NCI-H2196 (cell line): ENCODE data around the gene LY86.

Experiments
- DNase-seq: peaks from one replicate; lab custom pipeline; 2025; ENCODE audit not compliant: unreplicated experiment; lab: John Stamatoyannopoulos, UW

Gene LY86

DNA sequence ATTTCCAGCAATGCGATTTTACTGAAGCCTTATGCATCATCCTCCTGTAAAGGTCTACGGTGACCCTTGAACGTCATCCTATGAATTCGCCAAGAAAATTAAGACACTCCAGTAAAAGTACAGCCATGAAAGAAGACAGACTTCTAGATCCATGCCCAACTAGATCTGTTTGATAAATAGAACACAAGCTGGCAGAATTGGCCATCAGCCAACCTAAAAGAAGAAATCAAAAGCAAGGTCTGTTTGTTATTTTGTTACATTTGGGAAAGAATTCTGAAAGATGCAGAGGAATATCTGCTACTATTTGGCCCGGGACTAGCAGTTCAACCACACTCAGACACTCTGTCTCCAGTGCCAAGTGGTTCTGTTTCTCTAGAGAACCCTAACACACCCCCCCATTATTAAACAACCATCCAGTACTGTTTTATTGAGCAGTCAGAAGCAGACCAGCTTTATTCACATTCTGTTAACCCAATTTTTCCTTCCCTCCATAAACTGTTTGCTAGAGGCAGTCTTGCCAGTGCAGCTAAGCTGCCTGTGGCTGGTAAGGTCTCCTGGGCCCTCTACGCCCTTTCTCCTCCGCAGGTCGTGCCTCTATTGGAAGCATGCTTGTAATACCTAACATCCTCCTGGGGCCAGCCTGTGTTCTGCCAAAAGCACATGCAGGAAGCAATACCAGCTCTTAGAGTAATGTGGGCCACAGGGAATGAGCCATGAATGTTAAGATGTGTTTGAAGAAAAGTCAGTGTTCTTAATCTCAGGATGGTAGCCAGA lies 30.7 kb downstream of the LY86 start:
- DNase-seq: no peak

DNA sequence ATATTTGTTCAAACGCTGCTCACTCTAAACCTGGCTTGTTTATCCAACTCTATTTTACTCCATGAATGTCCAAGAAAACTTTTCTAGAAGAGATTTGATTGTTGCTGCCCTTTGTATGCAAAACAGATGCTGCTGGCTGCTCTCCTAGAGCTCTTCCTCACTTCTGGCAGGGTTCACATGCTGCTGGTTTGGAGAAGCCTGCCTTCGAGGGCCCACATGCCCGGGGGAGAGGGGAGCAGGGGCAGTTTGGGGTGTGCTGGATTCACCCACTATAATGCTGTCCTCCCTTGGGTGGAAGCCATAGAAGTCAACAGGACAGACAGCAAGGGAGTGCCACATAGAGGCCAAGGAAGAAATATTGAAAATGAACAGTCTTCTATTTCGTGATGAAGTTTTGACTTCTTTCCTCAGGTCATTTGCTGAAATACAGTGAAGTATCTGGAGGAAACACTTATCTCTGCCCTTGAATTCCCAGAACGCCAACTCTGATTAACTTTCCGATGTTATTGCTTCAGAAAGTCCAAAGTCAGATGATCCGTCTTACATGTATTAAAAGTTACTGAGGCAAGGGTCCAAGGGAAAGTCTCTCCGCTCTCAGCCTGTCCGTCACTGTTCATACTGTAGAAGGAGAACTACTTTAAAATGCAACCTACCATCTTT lies 32.4 kb downstream of the LY86 start:
- no peak for DNase-seq

DNA sequence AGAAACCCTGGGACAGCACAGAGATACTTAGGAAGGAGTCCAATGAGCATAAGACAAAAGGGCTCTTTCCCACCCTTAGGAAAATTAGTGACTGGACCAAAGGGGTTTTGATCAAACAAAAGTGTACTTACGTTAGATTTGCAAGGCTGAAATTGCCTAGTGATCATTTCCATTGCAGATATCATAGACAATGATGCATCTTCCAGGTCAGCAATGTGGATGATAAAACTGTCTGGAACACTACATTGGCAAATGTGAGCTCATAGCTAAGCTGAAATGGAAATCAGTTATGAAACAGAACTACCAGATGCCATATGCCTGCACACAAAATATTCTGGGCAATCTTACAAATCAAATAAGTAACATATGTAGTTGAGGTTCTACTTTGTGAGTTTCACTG lies 34.0 kb downstream of the LY86 start:
- DNase-seq: no peak

DNA sequence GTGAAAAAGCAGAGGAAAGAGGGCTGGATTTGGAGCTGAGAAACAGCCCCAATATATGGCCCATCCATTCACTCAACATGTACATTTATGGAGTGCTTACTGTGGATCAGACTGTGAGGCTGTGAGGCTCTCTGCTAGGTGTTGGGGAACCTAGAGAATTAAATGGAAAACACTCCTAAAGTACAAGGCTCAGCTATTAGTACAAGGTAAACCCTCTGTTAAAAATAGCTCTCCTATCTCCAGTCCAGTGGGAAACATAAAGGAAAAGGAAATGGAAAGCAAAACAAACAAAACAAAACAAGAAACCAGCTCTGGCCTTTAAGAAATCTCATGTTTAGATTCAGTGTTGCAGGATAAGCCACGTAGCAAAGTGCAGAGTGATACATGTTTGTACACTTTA lies 35.0 kb downstream of the LY86 start:
- DNase-seq: no peak

DNA sequence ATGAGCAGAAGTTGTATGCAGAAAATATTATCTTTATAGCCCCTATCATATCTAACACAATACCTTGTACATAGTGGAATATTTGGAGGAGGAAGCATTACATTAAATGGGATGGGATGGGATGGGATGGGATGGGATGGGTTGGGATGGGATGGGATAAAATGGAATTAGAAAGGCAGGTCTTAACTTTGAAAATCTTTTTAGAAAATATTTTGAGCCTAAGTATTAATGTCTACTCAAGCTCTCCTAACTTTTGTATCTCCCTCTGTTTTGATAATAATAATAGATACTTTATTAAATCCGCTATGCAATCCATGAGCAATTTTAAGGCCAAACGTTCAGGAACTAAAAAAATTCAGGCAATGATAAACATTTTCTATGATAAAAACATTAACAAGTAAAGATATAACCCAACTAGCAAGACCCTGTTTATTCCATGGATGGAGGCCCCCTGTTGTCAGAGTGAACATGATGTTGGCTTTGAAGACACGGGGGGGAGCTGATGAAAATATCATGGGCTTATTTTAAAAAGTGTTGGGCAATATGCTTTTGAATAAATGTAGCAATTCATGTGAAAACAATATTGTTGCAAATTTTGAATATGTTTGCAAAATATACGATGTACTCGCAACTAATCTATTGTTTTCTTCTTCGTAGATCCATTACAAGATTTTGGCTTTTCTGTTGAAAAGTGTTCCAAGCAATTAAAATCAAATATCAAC lies 35.9 kb downstream of the LY86 start:
- DNase-seq: no peak

DNA sequence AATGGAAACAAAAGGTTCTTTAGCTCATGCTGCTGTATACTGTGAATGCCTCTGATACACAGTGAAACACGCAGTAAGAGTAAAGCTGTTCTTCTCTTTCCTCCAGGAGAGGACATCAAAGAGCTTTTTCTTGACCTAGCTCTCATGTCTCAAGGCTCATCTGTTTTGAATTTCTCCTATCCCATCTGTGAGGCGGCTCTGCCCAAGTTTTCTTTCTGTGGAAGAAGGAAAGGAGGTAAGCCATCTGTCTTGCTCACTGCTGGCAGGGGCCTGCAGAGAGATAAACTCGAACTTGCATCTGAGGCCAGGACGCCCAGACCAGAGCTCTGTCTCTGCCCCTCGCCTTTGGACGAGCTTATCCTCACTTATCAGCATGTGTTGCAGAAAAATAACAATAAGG lies 37.7 kb downstream of the LY86 start:
- no peak for DNase-seq

DNA sequence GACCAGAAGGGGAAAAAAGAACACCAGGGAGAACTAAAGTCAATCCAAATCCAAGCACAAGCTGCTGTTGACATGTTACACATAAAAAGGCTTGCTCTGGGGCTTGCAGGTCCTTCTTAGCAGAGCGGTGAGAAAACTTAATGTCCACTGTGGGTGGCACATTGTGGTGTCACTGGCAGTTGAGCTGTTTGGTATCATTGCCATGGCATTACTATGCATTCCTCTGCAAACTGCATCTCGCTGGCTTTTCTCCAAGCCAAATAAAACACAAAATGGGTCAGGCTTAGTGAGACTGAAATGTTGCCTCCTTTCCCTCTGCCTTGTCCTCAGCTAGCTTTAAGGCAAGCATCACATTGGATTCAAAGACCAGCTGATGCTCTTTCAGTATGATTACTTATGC lies 40.9 kb downstream of the LY86 start:
- no peak for DNase-seq

DNA sequence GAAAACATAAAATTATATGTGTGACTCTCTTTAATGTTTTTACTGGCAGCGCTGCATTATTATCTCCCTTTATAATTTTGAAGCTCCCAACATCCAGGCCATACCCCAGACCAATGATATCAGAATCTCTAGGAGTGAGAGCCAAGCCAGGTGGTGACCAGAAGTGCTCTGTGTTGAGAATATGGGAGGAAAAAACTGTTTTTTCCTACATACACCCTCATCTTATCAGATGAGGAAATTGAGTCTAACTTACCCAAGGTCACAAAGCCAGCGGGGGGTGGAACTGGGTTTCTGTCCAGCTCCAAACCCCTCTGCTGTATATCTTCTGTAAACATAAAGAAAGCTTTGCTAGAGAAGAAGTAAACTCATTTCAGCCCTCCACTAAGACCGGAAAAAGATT lies 42.5 kb downstream of the LY86 start:
- DNase-seq: no peak

DNA sequence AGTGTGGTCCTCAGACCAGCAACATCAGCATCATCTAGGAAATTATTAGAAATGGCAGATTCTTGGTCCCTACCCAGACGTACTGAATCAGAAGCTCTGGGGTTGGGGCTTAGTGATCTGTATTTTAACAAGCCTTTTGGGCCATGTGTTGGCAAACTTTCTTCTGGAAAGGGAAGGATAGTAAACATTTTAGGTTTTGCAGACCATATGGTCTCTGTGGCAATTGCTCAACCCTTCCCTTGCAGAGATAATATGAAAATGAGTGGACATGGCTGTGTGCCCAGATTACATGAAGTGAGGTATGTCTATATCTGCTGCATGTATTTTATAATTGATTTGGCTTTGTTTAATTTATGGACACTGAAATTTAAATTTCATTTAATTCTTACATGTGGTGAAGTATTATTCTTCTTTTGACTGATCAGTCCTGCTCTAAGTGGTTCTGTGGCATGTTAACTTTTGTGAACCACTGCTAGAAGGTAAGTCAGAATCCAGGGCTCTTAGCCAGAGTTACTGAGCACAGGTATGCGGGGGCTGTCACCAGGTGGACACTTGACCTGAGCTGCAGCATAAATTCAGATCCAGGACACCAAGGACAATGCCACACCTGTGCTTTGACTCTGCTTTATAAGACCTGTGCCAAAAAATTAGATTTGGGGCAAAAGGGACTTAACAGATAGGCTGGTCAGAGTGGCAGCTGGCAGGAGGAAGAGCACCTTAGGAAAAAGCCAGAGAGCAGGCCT lies 43.2 kb downstream of the LY86 start:
- DNase-seq: no peak

DNA sequence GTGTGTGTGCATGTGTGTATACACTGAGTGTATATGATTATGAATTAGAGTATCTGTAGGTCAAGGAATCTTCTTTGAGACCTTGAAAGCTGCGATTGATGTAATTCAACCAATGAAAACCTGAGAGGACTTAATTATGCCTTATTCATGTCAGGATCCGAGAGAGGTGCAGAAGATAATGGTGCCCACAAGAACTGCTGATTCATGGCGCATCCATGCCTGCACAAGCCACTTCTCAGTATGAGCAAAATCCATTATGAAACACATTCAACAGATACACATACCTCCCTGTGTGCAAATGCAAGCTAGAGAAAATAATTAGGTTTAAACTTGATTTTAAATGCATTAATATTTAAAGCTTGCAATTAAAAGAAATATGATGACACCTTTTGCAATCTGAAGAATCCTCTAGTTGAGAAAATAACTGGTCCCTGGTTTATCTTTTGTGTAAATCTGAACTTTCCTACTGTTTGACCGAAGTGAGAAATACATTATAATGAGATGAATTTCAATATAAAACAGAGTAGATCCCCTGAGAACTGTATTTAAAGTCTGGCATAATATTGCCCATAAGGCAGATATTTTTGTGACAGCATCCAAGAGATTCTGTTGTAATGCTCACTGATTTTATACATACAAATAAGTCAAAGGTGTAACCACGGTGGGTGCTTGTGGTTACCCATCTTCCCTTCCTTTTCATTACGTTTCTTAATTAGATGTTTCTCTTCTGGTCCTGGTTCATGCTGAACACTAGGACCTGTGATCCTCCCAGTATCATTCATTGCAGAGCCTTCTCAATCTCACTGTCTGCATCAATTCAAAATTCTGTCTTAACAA lies 45.6 kb downstream of the LY86 start:
- no peak for DNase-seq

DNA sequence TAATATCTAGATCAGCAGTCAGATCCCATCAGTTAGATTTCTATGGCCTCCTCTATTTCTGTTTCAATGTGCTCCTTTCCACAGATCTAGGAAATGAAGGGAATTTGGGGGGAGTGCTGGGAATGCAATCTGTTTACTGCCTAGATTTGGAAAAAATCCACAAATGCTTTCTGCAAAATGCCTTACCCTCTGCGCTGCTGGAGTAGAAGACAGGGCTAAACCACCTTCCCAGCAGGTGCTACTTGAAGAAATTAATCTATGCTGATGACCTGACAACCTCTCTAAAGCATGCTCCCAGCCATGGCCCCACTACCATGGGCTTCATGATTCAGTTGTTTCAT lies 46.2 kb downstream of the LY86 start:
- DNase-seq: no peak

DNA sequence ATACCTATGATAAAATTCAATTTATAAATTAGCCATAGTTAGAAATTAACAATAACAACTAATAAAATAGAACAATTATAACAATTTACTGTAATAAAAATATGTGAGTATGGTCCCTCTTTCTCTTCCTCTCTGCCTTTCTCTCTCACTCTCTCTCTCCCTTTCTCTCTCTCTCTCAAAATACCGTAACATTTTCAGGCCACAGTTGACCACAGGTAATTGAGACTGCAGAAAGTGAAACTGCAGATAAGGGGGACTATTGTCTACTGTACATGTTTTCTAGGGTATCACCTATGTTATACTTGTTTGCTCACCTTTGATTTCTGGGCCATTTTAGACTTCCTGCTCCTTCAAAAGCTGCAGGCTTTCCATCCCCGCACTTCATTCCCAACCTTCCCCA lies 46.8 kb downstream of the LY86 start:
- no peak for DNase-seq

DNA sequence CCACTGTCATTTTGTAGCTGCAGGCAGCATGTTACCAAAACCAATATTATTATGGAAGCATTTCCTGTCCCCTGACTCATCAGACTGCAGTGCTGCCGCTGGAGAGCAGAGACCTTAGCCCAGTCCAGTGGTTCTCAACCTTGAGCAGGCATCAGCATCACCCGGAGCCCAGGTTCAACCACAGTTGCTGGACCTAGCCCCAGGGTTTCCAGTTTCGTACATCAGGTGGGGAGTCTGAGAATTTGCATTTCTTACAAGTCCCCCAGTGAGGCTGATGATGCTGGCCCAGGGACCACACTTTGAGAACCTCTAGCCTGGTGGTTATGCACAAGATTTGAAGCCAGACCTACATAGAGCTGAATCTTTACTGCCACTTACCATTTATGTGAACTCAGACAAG lies 47.3 kb downstream of the LY86 start:
- DNase-seq: no peak

DNA sequence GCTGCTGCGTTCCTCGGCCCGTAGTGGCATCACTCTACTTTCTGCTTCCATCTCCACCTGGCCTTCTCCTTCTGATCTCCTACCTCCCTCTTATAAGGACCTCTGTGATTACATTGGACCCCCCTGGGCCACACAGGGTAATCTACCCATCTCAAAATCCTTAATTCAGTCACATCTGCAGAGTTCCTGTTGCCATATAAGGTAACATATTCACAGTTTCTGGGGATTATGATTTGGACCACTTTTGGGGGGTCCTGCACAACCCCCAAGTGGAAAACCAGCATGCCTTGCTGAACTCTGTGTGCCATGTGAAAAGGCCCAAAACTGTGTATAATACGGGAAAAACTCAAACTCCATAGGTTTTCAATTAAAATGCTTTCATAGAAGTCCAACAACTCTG lies 51.1 kb downstream of the LY86 start:
- DNase-seq: no peak

DNA sequence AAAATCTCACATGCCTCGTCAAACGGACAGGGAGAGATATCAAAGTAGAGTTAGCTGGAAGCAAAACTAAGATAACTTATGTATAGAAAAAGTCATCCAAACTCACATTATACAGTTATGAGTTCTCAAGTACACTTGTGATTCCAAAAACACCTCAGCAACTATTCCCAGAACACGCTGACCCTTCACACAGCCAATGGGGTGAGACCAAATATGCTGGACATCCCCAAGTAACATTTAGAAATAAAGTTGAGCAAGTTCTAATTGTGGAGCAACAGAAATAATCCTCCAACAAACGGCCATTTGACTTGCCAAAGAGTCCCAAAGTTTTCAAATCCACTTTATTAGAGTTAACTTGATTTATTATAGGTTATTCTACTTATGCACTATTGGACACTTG lies 52.4 kb downstream of the LY86 start:
- DNase-seq: no peak

DNA sequence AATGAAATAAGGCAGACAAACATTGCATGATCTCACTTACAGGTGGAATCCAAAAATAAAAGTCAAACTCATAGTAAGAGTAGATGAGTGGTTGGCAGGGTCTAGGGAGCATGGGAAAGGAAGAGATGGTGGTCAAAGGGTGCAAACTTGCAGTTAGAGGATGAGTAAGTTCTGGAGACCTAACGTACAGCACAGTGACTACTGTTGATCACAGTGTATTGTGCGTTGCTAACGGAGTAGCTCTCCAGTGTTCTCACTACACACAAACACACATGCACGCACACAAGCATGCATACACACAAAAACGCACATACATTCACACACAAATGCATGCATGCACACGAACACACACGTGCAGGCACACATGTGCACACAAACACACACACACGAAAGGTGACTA lies 54.9 kb downstream of the LY86 start:
- DNase-seq: no peak

DNA sequence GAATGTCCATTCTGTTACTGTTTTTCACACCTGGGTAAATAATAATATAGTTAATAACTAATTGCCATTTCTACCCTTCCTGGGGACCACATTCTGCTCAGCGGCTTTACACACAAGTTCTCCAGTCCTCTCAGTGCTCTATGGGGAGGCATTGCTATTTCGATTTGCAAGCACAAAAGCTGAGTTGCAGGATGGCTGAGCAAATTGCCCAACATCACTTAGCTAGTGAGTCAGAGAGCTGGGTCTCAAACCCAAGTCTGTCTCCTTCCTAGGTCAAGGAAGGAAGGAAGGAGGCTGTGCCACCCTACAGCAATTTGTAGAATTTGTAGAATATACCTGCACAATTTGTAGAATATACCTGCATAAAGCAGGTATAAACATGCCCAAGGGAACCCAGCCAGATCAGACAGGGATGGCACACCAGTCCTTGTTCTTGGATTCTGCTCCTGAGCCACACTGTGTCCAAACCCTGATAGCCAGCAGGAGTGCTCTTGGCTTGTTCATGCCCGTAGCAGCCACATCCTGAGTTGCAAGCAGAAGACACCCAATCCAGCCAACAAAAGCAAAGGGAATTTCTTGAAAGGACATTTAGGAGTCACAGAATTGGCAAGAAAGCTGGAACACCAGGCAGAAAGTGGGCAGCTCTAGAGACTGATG lies 56.9 kb downstream of the LY86 start:
- DNase-seq: no peak

DNA sequence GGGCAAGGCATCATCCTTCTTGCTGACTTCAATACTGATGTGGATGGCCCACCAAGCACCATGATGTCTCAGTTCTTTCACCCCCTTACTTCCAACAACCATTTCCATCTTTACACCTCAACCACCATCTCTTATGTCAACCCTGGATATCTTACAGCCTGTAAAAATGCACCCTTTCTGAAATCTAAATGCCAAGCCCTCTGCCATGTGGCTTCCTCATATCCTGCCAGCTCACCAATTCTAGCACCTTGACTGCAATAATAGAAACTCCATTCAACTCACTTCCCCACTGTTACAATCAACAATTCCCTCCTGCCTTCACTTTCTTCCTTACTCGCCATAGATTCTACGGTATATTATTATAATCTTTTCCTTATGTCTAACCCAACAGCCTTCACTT lies 57.9 kb downstream of the LY86 start:
- no peak for DNase-seq

DNA sequence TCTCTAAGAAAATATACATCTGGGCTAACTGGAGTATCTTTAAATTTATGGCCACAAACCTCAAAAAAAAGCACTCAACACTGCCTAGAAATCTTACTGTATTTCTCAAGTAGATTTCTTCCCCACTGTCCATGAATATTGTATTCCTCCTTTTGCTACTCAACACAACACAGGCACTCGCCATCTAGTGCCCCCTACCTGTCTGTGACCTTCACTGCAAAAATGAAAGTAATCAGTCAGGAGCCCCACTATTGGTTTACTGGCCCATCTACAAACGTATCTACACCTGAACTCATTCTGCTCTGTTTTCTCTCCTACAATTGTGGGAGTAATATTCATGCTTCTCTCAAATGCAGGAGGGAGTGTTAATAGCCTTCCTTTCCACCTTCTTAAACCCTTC lies 58.3 kb downstream of the LY86 start:
- DNase-seq: no peak

DNA sequence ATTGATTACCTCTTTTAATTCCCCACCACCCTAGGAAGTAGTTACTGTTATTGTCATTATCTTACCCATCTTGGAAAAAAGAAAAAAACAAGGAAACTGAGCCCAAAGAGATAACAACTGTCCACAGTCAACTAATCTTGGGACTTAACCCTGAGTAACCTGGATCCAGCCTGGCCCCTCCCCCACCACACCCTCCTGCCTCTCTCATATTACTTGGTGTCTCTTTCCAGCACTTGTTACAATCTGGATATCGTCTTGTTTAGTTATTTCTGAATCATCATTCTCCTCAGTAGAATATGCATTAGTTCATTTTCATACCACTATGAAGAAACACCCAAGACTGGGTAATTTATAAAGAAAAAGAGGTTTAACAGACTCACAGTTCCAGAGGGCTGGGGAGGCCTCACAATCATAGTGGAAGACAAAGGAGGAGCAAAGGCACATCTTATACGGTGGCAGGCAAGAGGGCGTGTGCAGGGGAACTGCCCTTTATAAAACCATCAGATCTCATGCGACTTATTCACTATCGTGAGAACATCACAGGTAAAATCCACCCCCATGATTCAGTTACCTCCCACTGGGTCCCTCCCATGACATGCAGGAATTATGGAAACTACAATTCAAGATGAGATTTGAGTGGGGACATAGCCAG lies 60.3 kb downstream of the LY86 start:
- DNase-seq: no peak
